Activated T-helper 1 cell treated with Interleukin-2 at 50 U/mL for 16 hours (primary cell): ENCODE results near the gene KCNQ5.

ENCODE experiments used
- DNase-seq: peaks from one replicate; pipeline ENCODE4 v3.0.0-alpha.2; 2020; ENCODE audit warnings: low read depth

Gene KCNQ5

DNA sequence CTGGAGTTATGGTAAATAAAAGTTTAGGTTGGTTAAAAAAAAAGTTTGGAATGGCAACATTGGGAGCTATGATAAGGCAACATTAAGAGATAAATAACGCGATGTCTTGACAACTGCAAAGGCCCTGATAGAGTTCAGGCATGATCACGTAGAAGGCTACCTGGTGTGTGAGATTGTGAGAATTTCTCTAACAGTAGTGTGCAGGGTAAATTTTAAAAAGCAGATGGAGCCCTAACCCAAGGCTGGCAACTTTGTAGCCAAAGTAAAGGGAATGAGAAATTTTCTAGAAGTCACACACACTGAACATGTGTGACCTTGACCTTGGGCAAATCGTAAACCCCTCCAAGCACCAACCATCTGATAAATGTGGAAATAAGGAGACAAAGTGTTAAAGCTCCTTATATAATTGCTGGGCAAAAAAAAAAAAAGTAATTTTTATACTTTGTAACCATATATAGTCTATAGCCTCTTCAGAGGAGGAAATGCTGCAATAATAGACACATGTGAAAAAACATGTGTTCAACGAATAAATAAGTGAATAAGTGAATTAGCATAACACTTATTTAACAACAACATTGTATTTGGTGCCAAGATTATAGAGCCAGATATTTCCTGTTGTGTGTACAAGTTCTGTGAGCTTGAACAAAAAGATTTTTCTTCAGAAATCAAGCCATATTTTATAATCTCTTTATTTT, 18.2 kb downstream of the KCNQ5 start:
- no peak for DNase-seq

DNA sequence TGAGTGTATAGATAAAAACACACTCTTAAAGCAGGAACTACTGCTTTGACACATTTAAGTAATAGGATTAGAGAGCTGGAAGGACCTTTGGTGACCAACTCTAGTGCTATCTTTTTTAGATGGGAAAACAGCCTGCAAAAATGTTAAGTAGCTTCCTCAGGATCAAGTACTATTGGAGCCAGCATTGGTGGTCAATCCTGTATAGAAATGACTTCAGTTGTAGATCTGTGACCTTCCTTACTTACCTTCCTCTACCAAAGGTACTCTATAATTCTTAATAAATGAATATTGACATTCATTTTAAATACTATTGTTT, 18.7 kb downstream of the KCNQ5 start:
- DNase-seq, result no peak

GRCh38 chr6:72642435-72642834, 20.6 kb downstream of the KCNQ5 start:
- no peak for DNase-seq

- DNase-seq, result no peak
These were observed 21.4 kb downstream of the KCNQ5 start for GRCh38 chr6:72643214-72643613.

DNA sequence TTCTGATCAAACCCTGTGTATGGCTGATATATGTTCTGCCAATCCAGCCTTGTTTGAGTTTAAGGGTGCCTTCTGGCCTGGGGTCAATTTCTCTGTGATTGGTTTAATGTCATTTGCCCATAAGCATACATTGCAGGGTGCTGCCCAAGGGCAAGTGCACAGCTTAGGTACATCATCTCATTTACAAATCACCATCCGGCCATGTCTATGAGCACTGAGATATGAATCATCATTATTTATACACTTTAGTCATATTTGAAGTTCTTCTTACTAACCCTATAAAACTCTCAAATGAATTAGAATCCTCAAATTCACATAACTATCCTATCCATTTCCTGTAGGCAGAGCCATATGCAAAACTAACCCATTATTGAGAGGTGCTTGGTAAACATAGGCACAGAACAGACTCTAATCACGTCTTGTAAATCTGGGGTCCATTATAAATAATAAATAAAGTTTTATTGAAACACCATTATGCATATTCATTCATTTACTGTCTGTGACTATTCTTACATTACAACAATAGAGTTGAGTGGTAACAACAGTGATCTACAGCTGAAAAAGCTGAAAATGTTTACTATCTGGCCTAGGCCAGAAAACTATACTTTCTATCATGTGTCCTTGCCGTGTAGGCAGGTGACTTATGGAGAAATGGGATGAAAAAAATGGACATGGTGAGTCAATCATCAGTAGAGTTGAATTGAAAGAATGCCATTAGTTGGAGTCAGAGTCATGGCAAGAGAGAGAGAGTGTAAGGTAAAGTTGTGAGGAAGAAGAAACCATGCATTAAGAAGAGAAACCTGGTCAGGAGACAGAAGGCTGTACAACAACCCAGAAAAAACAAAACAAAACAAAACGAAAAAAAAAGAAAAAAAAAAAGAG, 25.0 kb downstream of the KCNQ5 start:
- DNase-seq, result no peak

GRCh38 chr6:72647489-72647888, 25.6 kb downstream of the KCNQ5 start:
- no peak for DNase-seq

GRCh38 chr6:72649032-72649984, 27.4 kb downstream of the KCNQ5 start:
- no peak for DNase-seq

DNA sequence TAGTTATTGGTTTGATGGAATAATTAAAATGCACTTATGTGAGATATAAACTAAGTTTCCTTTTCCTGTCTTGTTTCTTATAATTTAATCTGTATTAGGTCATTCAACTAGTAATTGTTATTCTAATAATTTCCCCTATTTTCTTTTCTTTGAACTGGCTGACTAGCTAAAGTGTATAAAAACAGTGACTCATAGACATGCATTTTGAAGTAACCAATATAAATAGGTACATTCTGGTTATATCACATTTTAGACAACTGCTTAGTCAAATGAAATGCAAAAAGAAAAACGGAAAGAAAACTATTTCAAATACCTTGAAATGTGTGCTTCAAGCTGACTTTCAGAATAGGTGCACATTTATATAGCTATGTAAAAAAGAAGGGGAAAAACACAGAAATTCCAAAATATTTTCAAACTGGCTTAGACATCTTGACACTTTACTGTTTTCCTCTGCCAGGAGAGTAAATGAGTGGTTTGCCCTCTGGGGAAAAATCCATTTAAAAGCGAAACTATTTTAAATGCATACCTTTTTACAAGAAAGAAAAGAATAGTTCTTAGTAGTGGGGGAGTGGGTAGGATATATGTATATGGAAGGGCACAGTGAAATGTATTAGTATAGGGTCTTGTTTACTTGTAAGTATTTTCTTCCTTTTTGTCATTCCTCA, 28.3 kb downstream of the KCNQ5 start:
- no peak for DNase-seq

DNA sequence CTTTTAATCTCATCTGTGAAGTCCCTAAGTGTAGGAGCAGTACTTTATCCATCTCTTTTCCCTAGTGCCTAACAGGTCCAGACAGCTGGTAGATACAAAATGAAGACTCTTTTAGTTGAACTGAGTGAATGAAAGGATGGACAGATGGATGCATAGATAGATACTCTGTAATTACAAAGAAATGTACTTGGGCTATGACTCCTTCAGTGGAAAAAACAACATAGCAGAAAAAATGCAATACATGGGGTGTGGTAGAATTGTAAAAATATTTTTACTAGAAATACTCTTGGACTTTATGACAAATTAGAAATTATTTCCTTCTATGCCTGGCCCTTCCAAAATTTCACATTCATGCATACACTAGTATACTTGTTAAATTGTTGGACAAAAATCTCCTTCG, 29.3 kb downstream of the KCNQ5 start:
- no peak for DNase-seq

GRCh38 chr6:72651967-72652956, 30.4 kb downstream of the KCNQ5 start:
- DNase-seq, result no peak

- no peak for DNase-seq
These were observed 31.2 kb downstream of the KCNQ5 start for GRCh38 chr6:72653026-72653425.

DNA sequence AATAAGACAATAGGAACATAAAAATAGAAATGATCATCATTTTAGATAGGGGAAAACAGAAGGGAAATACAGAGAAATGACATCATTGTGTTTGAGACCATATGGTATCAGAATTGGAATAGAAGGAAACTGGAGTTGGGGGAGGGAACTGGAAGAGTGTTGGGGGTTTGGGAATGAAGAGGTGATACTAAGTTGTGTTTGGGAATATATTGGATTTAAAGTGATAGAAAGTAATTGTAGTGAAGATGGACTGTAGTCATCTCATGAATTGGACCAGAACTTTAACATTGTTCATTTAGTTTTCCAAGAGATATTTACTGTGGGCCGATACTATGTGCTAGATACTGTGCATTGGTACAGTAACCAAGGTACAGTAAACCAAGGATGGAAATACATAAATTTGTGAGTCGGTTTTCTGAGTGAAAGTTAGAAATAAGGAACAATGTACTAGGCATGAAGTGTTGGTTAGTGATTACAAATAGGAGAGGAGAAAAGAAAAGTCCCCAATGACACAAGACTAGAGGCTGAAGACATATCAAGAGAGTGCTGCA, 32.3 kb downstream of the KCNQ5 start:
- DNase-seq, result no peak

GRCh38 chr6:72657407-72658197, 35.7 kb downstream of the KCNQ5 start:
- no peak for DNase-seq

DNA sequence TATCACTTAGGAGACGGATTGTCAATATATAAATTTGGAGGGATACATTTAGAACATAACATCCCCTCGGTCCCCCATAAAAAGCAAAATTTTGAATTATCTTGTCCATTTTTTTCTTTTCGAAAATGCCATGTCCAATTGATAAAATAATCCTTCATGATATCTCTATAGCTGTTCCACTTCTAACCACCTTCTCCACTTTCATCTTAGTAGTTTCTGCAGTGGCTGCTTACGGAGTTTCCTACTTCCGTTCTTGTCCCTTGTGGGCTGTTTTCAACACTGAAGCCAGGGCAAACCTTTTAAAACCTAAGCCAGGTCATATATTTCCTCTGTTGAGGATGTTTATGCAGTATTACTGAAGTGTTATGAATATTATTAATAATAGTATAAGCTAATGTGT, 37.9 kb downstream of the KCNQ5 start:
- no peak for DNase-seq

GRCh38 chr6:72661411-72661810, 39.5 kb downstream of the KCNQ5 start:
- DNase-seq, result no peak

DNA sequence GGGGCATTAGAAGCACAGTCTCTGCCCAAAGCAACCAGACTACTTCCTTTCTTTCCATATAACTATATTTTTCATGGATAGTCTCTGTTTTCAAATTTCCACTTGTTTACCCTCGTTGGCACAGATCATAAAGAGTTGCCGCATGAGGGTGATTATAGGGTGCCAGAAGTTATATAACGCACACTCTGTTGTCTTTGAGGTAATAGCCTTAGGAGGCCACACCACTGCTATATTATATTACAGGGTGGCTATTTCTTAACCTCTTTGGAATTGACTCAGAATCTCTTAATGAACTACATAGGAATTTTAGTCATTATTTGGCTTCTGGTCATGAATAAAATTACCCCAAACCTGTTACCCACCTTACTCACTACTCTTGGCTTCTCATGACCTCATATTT, 43.7 kb downstream of the KCNQ5 start:
- DNase-seq, result no peak

DNA sequence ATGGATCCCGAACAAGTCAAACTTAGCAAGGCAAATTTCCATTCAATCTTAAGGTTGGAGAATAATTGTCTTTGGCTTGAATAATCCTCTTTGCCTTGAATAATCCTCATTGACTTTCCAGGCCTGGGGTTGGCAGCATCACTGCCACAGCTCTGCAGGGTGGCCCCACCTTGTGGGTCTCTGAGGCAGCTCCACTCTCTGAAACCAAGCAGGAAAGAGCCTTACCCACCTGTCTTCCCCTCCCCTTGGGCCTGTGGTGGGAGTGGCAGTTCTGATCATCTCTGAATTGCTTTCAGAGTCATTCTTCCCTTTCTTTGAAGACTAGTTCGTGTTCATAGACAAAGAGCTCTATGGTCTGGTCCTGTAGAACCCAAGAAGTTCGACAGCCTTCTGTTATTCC, 47.5 kb downstream of the KCNQ5 start:
- DNase-seq, result no peak

- no peak for DNase-seq
These were observed 51.0 kb downstream of the KCNQ5 start for GRCh38 chr6:72672906-72673305.

- no peak for DNase-seq
These were observed 53.0 kb downstream of the KCNQ5 start for GRCh38 chr6:72674842-72675241.

- no peak for DNase-seq
These were observed 53.5 kb downstream of the KCNQ5 start for GRCh38 chr6:72675396-72675795.
